HS-27A (cell line): ENCODE data around the gene DCP1A.

ENCODE experiments used
- DNase-seq: peaks from one replicate; pipeline ENCODE4 v3.0.0-alpha.2; 2012; ENCODE audit warnings: low read depth, missing footprints

The DCP1A gene

GRCh38 chr3:53244271-53244670, 103.1 kb downstream of the DCP1A start:
- DNase-seq: no peak

- DNase-seq: no peak
Measured at GRCh38 chr3:53243785-53244184, 103.6 kb downstream of the DCP1A start.

DNA sequence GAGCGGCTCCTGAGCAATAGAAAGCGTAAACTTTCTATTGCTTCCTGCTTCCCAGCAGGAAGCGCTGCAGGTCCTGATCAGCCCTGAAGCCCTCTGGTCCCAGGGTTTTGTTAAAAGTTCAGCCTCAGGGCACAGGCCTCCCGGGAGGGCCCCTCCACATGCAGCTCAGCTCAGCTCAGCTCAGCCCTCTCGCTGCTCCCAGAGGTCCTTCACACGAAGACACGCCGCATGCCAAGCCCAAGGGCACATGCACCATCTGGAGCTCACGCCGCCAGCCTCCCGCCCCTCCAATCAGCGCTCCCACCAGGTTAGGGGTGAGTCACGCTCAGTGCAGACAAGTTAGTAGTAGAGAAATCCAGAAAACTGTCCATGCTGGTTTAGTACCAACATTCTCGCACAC, 104.2 kb downstream of the DCP1A start:
- no peak for DNase-seq

GRCh38 chr3:53242642-53243041, 104.7 kb downstream of the DCP1A start:
- no peak for DNase-seq

DNA sequence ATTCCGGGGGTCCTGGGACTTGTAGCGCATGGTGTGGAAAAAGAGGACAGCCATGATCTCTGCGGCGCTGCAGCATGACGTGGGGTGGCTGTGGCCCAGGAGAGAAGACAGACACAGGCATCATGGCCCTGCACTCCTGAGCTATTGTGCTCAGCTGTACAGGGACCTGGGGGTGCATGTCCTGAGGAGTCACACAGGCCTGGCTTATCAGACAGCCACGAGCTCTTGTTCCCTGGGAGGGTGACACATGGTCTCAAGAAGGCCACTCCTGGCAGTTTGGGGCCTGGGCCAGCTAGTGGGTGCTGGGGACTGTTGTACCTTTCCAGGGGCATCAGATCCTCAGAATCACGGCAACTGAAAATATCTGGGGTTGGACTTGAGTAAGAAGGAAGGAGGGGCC, 105.2 kb downstream of the DCP1A start:
- no peak for DNase-seq

DNA sequence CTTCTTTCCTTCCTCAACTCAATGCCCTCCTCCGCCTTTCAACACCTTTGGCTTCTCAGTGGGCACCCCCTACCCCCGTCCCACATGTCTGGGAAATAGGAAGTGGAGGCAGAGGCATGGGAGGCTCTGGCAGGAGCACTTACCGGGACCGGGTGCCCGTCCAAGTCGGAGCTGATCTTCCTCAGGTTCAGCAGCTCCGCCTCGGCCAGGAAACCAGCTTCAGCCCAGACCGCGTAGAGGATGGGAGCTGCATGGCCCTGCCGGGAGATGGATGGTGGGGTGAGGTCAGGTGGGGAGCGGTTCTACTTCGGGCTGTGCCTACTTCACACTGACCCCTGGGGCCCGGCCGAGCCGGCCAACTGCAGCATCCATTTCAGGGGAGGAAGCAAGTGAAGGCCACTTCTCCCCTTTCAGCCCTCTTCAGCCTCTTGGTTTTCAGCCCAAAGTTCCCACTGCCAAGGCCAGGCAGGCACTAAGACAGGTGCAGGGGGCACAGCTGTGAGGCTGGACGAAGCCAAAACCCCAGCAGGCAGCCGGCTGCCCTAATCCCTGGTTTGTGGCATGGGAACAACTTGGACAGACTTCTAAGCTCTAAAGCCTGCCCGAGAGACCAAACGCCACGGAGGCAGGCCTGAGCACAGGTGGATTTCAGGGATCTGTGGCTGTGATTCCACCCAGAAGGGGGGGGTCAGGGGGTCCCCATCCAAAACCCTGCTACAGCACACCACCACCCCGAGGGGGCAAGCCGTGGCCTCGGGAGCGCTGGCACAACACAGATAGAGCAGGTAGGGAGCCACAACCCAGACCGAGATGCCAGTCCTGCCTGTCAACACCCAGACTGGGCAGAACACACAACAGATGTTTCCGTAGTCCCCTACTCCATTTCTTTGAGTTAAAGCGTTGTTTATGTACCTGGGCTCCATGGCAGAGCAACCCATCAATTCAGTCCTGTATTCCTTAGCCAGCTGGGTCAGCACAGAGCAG, 106.1 kb downstream of the DCP1A start:
- no peak for DNase-seq

DNA sequence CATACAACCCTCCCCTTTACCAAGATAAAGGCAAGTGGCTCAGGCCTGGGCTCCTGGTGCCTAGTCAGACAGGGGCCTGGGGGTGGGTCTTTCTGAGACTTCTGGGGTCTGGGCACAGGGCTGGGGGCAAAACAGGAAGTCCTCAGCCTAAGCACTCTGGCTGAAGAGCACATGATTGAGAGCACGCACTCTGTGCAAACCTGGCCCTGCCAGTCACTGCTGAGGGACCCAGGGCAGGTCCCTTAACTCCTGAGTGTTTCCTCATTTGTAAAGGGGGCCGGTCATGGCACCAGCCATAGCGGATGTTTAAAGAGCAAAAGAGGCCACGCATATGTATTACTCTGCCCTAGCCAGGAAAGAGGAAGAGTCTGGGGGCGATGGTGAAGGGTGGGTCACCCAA, 107.5 kb downstream of the DCP1A start:
- no peak for DNase-seq

- no peak for DNase-seq
Measured at GRCh38 chr3:53238886-53239285, 108.5 kb downstream of the DCP1A start.

DNA sequence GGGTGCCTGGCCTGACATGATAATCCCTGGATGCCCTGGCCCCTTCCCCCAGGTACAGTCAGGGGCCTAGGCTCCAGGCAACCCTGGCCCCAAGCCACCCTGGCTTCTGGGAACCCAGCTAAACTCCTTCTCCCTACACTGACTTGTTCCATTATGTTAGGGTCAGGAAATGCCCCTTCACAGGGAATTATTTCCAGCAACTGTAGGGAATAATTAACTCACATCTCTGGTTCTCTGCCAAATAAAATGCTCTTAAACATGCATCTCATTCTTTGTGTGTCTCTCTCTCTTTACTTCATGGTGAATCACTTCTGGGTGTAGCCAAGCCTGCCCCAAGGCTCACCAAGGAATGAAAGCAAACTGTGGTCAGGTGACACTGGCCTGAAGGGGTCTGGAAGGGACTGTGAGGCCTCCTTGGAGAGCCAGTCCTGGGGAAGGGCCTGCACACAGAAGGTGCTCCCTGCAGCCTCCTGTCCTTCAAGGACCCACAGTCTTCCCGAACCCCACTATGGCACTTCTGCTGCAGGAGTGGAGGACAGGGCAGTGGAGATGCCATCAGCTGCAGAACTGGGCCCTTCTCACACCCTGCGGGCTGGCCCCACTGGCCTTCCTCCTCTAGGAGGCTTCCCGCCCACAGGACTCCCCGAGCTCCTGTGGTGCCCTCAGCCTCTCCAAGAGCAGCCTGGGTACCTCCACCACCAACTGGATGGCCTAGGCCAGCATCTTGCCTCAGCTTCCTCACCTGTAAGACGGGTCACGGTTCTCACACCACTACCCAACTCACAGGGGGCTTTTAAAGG, 109.1 kb downstream of the DCP1A start:
- DNase-seq: peak; percentile 64

DNA sequence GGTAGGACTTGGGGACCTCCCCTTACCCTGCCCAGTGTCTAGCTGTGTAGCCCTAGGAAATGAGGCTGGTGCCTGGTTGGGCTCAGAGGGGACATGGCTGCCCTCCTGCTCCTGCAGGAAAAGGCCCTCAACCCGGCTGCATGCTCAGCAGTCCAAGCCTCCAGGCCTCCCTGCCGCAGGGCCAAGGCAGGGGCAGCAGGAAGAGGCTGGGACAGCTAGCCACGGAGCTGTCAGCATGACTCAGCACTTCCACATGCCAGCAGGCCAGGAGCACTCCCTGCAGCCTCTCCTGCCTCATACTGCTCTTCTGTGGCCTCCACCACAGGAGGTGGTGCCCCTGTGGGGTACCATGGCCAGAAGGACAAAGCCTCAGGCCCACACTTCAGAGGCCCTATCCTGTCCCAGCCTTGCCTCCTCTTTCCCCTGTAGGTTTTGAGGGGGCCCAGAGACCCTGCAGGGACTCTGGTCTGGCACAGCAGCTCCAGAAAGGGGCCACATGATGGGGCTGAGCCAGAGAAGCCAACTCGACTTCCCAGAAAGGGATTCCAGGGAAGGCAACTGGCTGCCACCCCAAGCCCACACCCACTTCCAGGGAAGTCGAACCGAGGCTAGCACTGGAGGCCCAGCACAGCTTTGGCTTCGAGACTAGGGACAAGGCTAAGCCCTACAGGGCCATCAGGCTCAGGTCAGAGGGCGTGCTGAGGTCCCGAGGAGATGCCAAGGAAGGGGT, 111.1 kb downstream of the DCP1A start:
- no peak for DNase-seq

DNA sequence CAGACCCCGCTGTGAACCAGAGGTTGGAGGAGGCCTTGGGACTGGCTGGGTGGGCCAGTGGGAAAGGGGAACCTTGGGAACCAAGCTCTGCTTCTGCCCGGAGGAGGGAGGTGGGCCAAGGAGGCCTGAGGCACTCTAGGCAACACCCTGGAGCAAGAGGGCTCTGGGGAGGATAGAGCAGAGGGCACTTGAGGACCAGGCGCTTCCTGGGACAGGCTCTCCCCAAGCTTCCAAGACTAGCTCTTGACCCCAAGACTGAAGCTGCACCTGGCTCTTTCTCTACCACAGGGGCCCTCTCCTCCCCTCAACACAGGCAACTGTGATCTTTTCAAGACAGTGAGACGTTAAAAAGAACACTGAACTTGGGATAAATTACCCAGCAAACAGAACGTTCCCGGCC, 111.8 kb downstream of the DCP1A start:
- no peak for DNase-seq

- no peak for DNase-seq
Measured at GRCh38 chr3:53234841-53235232, 112.5 kb downstream of the DCP1A start.

GRCh38 chr3:53234130-53234840, 113.1 kb downstream of the DCP1A start:
- DNase-seq: no peak
